Panc1 (cell line): ENCODE results near the gene HLA-F. TPM values are rescaled to one million over a fixed set of nuclear protein-coding genes. Genes with fewer than 3 reads are reported as not detected.

Experiments
- ATAC-seq: fragments of 200-7000 bp; cut with Tn5 transposase; 2 replicates; pipeline ENCODE4 v1.9.1; 2020; ENCODE audit warnings: mild to moderate bottlenecking, moderate library complexity
- BruUV-seq: library from RNA; stranded (reverse); fragments of 400-500 nt; replicated peaks from 2 replicates; lab custom pipeline; 2021; lab: Mats Ljungman, UMichigan
- CTCF ChIA-PET: fragments of 300-600 bp; sonication (Branson Sonifier 250); formaldehyde crosslinking; loops from one replicate; lab custom pipeline; 2022; ENCODE audit warnings: antibody characterized with exemption; lab: Charles Lee
- POLR2A ChIA-PET: fragments of 300-600 bp; sonication (Branson Sonifier 250); formaldehyde crosslinking; loops from one replicate; lab custom pipeline; 2022; ENCODE audit warnings: antibody characterized with exemption; lab: Charles Lee
- DNase-seq: peaks from one replicate; pipeline ENCODE4 v3.0.0-alpha.2; 2010; ENCODE audit warnings: low read depth, low spot score
- H3K27ac ChIP-seq: 2 replicates; pipeline ENCODE4 v1.5.1; 2011; ENCODE audit warnings: mild to moderate bottlenecking, low read length, inconsistent platforms
- H3K27me3 ChIP-seq: fragments of 200-500 bp; sonication (Bioruptor generic); 2 replicates; pipeline ENCODE4 v1.6.0; 2014; ENCODE audit warnings: low read length, inconsistent platforms; ENCODE audit not compliant: control insufficient read depth, insufficient read depth
- H3K36me3 ChIP-seq: fragments of 200-500 bp; sonication (Bioruptor generic); 2 replicates; pipeline ENCODE4 v1.5.1; 2014; ENCODE audit warnings: inconsistent platforms, mild to moderate bottlenecking, low read length, moderate library complexity; ENCODE audit not compliant: control insufficient read depth, insufficient read depth
- H3K4me1 ChIP-seq: 2 replicates; pipeline ENCODE4 v1.5.1; 2011; ENCODE audit warnings: inconsistent platforms, mild to moderate bottlenecking, low read length, moderate library complexity; ENCODE audit not compliant: control insufficient read depth, insufficient read depth
- H3K4me3 ChIP-seq, 2 experiments: 2 replicates each; pipeline ENCODE4 v1.5.1; 2011 to 2012; ENCODE audit warnings: low read depth in 2 of 2, low read length in 2 of 2, mild to moderate bottlenecking in 2 of 2, inconsistent platforms in 1 of 2, moderate library complexity in 1 of 2
- H3K9me3 ChIP-seq: fragments of 200-500 bp; sonication (Bioruptor generic); 2 replicates; pipeline ENCODE4 v1.5.1; 2014; ENCODE audit warnings: low read depth, mild to moderate bottlenecking, inconsistent platforms, low read length, moderate library complexity; ENCODE audit not compliant: control insufficient read depth, insufficient read depth
- POLR2AphosphoS5 ChIP-seq: IDR thresholded peaks from 2 replicates; pipeline ENCODE4 v1.6.1; 2012; ENCODE audit warnings: mild to moderate bottlenecking, low read depth, low read length, moderate library complexity
- SIN3A ChIP-seq: IDR thresholded peaks from 2 replicates; pipeline ENCODE4 v1.6.1; 2012; ENCODE audit warnings: low read depth, mild to moderate bottlenecking, low read length, moderate library complexity, borderline replicate concordance; ENCODE audit not compliant: insufficient read depth
- TCF7L2 ChIP-seq: IDR thresholded peaks from 2 replicates; pipeline ENCODE4 v1.6.1; 2011; ENCODE audit warnings: mild to moderate bottlenecking, low read depth, low read length, inconsistent platforms
- in situ Hi-C: cut with HindIII; loops from 2 replicates; pipeline ENCODE4 v1.10.0; 2016; ENCODE audit warnings: low sequenced_read_pairs, low pct_unique_long_range_greater_than_20kb
- intact Hi-C: fragments of 100-400 bp; cut with micrococcal nuclease; formaldehyde crosslinking; loops from one replicate; pipeline ENCODE4 v1.10.0; 2022; ENCODE audit not compliant: unreplicated experiment
- total RNA-seq: library from RNA; stranded (reverse); gene quantifications from one replicate; pipeline ENCODE4 v1.2.1, GENCODE V29; 2021; ENCODE audit not compliant: unreplicated experiment
- TF ChIP-seq, protein P1 (sequence below): fragments of 450-650 bp; IDR thresholded peaks from 2 replicates; pipeline ENCODE4 v1.5.1; 2017; ENCODE audit warnings: mild to moderate bottlenecking
- TF ChIP-seq, protein P2 (sequence below), 2 experiments: IDR thresholded peaks; 2 replicates each; pipeline ENCODE4 v1.6.1; 2011 to 2012; ENCODE audit warnings: low read depth in 2 of 2, control low read depth in 1 of 2, low read length in 1 of 2, mild to moderate bottlenecking in 1 of 2, moderate library complexity in 1 of 2; ENCODE audit not compliant: insufficient read depth in 1 of 2

Gene HLA-F
- total RNA-seq, 1 experiment from 2014 or later: 7.5 TPM

DNA sequence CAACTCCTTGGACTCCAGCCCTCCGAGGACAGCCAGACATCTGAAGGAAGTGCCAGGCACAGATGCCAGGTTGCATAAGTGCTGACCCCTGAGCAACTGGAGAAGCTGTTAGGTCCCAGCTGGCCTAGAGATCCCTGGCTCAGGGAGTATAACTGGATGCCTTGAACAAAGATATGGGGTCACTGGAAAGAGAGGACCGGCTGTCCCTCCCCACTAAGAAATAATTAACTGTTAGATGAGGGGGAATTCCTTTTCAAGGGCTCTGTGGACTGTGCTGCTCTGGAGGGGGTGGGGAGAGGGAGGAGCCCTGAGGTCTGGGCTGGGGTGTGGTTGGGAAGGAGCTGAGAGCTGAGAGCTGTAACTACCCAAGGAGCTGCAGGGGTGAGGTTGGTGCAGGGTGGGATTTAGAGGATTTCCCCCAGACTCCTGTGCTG, 39.6 kb downstream of the HLA-F start:
- intact Hi-C loops (no loop called here), in situ Hi-C loops (no loop called here)
- no peak overlapping the region for H3K4me3 ChIP-seq
- ChIA-PET POLR2A (no interaction called here), CTCF (no interaction called here)
- H3K36me3 ChIP-seq: no peaks in the 10 kb centered on the region
- H3K27me3 ChIP-seq: peaks cover 2% of the 10 kb centered on the region
- no TSS peak for BruUV-seq
- H3K4me1 ChIP-seq: no peaks in the 10 kb centered on the region
- TF ChIP-seq, protein P1, sequence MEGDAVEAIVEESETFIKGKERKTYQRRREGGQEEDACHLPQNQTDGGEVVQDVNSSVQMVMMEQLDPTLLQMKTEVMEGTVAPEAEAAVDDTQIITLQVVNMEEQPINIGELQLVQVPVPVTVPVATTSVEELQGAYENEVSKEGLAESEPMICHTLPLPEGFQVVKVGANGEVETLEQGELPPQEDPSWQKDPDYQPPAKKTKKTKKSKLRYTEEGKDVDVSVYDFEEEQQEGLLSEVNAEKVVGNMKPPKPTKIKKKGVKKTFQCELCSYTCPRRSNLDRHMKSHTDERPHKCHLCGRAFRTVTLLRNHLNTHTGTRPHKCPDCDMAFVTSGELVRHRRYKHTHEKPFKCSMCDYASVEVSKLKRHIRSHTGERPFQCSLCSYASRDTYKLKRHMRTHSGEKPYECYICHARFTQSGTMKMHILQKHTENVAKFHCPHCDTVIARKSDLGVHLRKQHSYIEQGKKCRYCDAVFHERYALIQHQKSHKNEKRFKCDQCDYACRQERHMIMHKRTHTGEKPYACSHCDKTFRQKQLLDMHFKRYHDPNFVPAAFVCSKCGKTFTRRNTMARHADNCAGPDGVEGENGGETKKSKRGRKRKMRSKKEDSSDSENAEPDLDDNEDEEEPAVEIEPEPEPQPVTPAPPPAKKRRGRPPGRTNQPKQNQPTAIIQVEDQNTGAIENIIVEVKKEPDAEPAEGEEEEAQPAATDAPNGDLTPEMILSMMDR: no peak
- no peak for TF ChIP-seq TCF7L2
- no peak for TF ChIP-seq SIN3A
- TF ChIP-seq, protein P2, sequence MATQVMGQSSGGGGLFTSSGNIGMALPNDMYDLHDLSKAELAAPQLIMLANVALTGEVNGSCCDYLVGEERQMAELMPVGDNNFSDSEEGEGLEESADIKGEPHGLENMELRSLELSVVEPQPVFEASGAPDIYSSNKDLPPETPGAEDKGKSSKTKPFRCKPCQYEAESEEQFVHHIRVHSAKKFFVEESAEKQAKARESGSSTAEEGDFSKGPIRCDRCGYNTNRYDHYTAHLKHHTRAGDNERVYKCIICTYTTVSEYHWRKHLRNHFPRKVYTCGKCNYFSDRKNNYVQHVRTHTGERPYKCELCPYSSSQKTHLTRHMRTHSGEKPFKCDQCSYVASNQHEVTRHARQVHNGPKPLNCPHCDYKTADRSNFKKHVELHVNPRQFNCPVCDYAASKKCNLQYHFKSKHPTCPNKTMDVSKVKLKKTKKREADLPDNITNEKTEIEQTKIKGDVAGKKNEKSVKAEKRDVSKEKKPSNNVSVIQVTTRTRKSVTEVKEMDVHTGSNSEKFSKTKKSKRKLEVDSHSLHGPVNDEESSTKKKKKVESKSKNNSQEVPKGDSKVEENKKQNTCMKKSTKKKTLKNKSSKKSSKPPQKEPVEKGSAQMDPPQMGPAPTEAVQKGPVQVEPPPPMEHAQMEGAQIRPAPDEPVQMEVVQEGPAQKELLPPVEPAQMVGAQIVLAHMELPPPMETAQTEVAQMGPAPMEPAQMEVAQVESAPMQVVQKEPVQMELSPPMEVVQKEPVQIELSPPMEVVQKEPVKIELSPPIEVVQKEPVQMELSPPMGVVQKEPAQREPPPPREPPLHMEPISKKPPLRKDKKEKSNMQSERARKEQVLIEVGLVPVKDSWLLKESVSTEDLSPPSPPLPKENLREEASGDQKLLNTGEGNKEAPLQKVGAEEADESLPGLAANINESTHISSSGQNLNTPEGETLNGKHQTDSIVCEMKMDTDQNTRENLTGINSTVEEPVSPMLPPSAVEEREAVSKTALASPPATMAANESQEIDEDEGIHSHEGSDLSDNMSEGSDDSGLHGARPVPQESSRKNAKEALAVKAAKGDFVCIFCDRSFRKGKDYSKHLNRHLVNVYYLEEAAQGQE (IDR thresholded peaks at IDR 0.05; ENCODE audit: insufficient read depth in 1 of 2, low read depth in 2 of 2, low read length in 1 of 2): no peak
- no peak for TF ChIP-seq POLR2AphosphoS5
- no peak for DNase-seq
- no peak overlapping the region for H3K27ac ChIP-seq
- H3K9me3 ChIP-seq: no peaks in the 10 kb centered on the region
- no peak for ATAC-seq

DNA sequence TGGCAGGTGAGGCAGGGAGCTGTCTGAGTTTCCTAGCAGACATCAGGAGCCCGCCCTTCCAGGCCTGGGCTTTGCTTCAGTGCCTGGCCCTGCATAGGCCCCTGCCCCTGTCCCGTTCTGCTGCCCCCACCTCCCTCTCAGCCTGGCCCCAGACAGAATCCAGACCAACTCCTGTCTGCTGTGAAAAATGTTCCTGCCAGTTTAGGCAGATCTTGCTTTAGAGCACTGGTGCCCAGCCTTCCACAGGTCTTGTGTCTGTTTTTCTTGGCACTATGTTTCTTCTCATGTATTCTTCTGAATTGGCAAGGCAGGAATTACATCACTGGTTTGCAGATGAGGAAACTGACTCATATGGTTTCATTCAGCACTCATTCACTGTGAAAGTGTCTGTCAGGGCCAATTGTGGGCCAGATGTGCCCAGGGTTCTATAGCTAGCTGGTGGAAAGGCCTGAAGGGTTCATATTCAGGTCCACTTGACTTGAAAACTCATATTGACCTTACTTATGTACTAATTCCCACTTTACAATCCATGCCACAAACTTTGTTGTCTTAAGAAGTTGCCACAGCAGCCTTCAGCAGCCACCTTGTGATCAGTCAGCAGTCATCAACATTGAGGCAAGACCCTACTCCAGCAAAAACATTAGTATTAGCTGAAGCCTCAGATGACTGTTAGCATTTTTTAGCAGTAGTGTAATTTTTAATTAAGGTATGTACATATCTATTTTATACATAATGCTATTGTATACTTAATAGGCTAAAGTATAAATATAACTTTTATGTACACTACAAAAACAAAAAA, 40.5 kb downstream of the HLA-F start:
- no TSS peak for BruUV-seq
- DNase-seq: no peak
- Histone ChIP-seq H3K27me3 (peaks cover 2% of the 10 kb centered on the region), H3K36me3 (no peaks in the 10 kb centered on the region), H3K9me3 (no peaks in the 10 kb centered on the region), H3K4me1 (no peaks in the 10 kb centered on the region), H3K27ac (no peak overlapping the region), H3K4me3 (no peak overlapping the region)
- intact Hi-C loops (no loop called here), in situ Hi-C loops (no loop called here)
- ChIA-PET POLR2A (no interaction called here), CTCF (no interaction called here)
- TF ChIP-seq TCF7L2 (no peak), SIN3A (no peak), POLR2AphosphoS5 (no peak)
- TF ChIP-seq, protein P1: no peak
- TF ChIP-seq, protein P2 (IDR thresholded peaks at IDR 0.05; ENCODE audit: insufficient read depth in 1 of 2, low read depth in 2 of 2, low read length in 1 of 2): no peak
- ATAC-seq: no peak
